PC-3 (cell line): ENCODE results near the gene CNST. TPM values are rescaled to one million over a fixed set of nuclear protein-coding genes. Genes with fewer than 3 reads are reported as not detected.

ENCODE experiments used
- ATAC-seq: fragments of 200-7000 bp; cut with Tn5 transposase; 2 replicates; pipeline ENCODE4 v1.9.1; 2020; ENCODE audit warnings: mild to moderate bottlenecking, moderate library complexity
- BruUV-seq: library from RNA; stranded (reverse); fragments of 400-500 nt; replicated peaks from 2 replicates; lab custom pipeline; 2021; lab: Mats Ljungman, UMichigan
- CTCF ChIA-PET: fragments of 300-600 bp; sonication (Branson Sonifier 250); formaldehyde crosslinking; loops from one replicate; lab custom pipeline; 2022; ENCODE audit warnings: antibody characterized with exemption; lab: Charles Lee
- POLR2A ChIA-PET: fragments of 300-600 bp; sonication (Branson Sonifier 250); formaldehyde crosslinking; loops from one replicate; lab custom pipeline; 2022; ENCODE audit warnings: antibody characterized with exemption; ENCODE audit not compliant: unreplicated experiment; lab: Charles Lee
- DNase-seq: peaks from one replicate; pipeline ENCODE4 v3.0.0-alpha.2; 2015
- H2AFZ ChIP-seq: fragments of 300-600 bp; sonication (generic); 2 replicates; pipeline ENCODE4 v1.6.0; 2016; ENCODE audit warnings: antibody characterized with exemption, low read length
- H3F3A ChIP-seq: fragments of 300-600 bp; sonication (generic); one replicate; pipeline ENCODE4 v1.6.0; 2017; ENCODE audit warnings: antibody characterized with exemption, low read length, control low read depth, mild to moderate bottlenecking; ENCODE audit not compliant: unreplicated experiment
- H3K27ac ChIP-seq: fragments of 300-600 bp; sonication (generic); 2 replicates; pipeline ENCODE4 v1.5.1; 2016; ENCODE audit warnings: mild to moderate bottlenecking, low read length
- H3K27me3 ChIP-seq: fragments of 300-600 bp; sonication (generic); 2 replicates; pipeline ENCODE4 v1.6.1; 2016; ENCODE audit warnings: low read length, mixed read lengths
- H3K36me3 ChIP-seq: fragments of 300-600 bp; sonication (generic); 2 replicates; pipeline ENCODE4 v1.6.1; 2016; ENCODE audit warnings: low read depth, mixed run types, low read length, mixed read lengths
- H3K4me1 ChIP-seq: fragments of 300-600 bp; sonication (generic); 2 replicates; pipeline ENCODE4 v1.5.1; 2016; ENCODE audit warnings: low read length; ENCODE audit not compliant: insufficient read depth
- H3K4me2 ChIP-seq: fragments of 300-600 bp; sonication (generic); 2 replicates; pipeline ENCODE4 v1.6.0; 2016; ENCODE audit warnings: low read length
- H3K4me3 ChIP-seq: fragments of 300-600 bp; sonication (generic); 2 replicates; pipeline ENCODE4 v1.5.1; 2016; ENCODE audit warnings: mild to moderate bottlenecking, low read length, mixed read lengths
- H3K79me2 ChIP-seq: fragments of 300-600 bp; sonication (generic); 2 replicates; pipeline ENCODE4 v1.6.1; 2017; ENCODE audit warnings: low read length, mixed read lengths
- H3K9ac ChIP-seq: fragments of 300-600 bp; sonication (generic); 2 replicates; pipeline ENCODE4 v1.6.0; 2016; ENCODE audit warnings: mild to moderate bottlenecking, low read length
- H3K9me2 ChIP-seq: fragments of 300-600 bp; sonication (generic); replicated peaks from 2 replicates; pipeline ENCODE4 v1.6.1; 2016; ENCODE audit warnings: mixed run types, low read length, mixed read lengths
- H3K9me3 ChIP-seq: fragments of 300-600 bp; sonication (generic); 2 replicates; pipeline ENCODE4 v1.6.1; 2016; ENCODE audit warnings: low read length, mixed read lengths
- H4K20me1 ChIP-seq: fragments of 300-600 bp; sonication (generic); 2 replicates; pipeline ENCODE4 v1.6.1; 2016; ENCODE audit warnings: low read length, mixed read lengths
- EZH2 ChIP-seq: fragments of 300-600 bp; sonication (generic); IDR thresholded peaks from one replicate; pipeline ENCODE4 v1.6.1; 2017; ENCODE audit warnings: antibody characterized with exemption, mild to moderate bottlenecking, low read length; ENCODE audit not compliant: unreplicated experiment
- EZH2phosphoT487 ChIP-seq: fragments of 300-600 bp; sonication (generic); IDR thresholded peaks from 2 replicates; pipeline ENCODE4 v1.6.1; 2018; ENCODE audit warnings: mild to moderate bottlenecking, antibody characterized with exemption, low read length, borderline replicate concordance
- intact Hi-C: fragments of 100-400 bp; cut with micrococcal nuclease; formaldehyde crosslinking; loops from 2 replicates; pipeline ENCODE4 v1.9.0; 2023
- total RNA-seq: library from RNA; depleted of rRNA; stranded (reverse); fragments of >200 nt; gene quantifications from 2 replicates; pipeline ENCODE4 v1.2.3, GENCODE V29; 2014
- TF ChIP-seq, protein P1 (sequence below): fragments of 300-600 bp; sonication (generic); conservative IDR thresholded peaks from 2 replicates; pipeline ENCODE4 v1.5.1; 2017; ENCODE audit warnings: antibody characterized with exemption, low read depth, mild to moderate bottlenecking, low read length

The CNST gene
- total RNA-seq, 1 experiment from 2014 or later: 13.5 TPM

DNA sequence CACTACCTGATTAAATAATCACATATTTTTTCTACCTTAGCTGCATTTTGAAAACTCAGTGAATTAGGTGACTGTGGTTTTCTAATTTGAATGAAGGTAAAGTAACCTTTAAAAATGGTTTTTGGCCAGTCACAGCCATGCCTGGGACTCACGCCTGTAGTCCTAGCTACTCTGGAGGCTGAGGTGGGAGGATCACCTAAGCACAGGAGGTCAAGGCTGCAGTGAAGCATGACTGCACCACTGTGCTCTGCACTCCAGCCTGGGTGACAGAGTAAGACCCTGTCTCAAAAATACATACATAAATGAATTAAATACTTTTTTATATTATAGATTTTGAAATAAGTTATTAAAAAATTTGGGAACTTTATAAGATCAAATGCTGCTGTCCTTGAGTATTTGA lies 5.7 kb downstream of the CNST start:
- H3K27ac ChIP-seq: no peak overlapping the region
- H3K9me3 ChIP-seq: no peaks in the 10 kb centered on the region
- no peak overlapping the region for H3K4me2 ChIP-seq
- ChIA-PET CTCF (no interaction called here), POLR2A (no interaction called here)
- H3K79me2 ChIP-seq: peaks cover 79% of the 10 kb centered on the region
- BruUV-seq: no TSS peak
- peaks cover 25% of the 10 kb centered on the region for H3K4me1 ChIP-seq
- DNase-seq: no peak
- intact Hi-C loops: no loop called here
- H2AFZ ChIP-seq: no peak overlapping the region
- ATAC-seq: no peak
- no peaks in the 10 kb centered on the region for H3K27me3 ChIP-seq
- H4K20me1 ChIP-seq: no peaks in the 10 kb centered on the region
- TF ChIP-seq EZH2 (no peak), EZH2phosphoT487 (no peak)
- TF ChIP-seq, protein P1, sequence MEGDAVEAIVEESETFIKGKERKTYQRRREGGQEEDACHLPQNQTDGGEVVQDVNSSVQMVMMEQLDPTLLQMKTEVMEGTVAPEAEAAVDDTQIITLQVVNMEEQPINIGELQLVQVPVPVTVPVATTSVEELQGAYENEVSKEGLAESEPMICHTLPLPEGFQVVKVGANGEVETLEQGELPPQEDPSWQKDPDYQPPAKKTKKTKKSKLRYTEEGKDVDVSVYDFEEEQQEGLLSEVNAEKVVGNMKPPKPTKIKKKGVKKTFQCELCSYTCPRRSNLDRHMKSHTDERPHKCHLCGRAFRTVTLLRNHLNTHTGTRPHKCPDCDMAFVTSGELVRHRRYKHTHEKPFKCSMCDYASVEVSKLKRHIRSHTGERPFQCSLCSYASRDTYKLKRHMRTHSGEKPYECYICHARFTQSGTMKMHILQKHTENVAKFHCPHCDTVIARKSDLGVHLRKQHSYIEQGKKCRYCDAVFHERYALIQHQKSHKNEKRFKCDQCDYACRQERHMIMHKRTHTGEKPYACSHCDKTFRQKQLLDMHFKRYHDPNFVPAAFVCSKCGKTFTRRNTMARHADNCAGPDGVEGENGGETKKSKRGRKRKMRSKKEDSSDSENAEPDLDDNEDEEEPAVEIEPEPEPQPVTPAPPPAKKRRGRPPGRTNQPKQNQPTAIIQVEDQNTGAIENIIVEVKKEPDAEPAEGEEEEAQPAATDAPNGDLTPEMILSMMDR: no peak
- H3F3A ChIP-seq: no peaks in the 10 kb centered on the region
- H3K36me3 ChIP-seq: no peaks in the 10 kb centered on the region
- no peaks in the 10 kb centered on the region for H3K9me2 ChIP-seq
- H3K4me3 ChIP-seq: no peak overlapping the region
- no peak overlapping the region for H3K9ac ChIP-seq

DNA sequence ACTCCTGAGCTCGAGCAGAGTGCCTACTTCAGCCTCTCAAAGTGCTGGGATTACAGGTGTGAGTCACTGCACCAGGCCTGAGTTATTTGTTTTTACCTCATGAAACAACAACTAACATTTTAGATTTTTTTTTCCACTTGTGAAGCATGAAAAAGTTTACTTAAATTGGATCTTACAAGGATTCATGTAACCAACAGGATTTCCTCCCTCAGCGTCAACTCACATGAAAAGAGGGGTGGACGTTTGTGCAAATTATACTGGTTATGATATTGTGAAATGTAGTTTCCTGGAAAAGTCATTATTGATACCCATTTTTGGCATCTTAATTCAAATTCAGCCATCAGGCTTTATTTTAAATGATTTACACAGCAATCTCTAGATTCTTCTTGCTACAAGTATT lies 6.5 kb downstream of the CNST start:
- Histone ChIP-seq H3K4me2 (no peak overlapping the region), H3K4me3 (no peak overlapping the region), H3K9me3 (no peaks in the 10 kb centered on the region), H4K20me1 (no peaks in the 10 kb centered on the region), H3K4me1 (peaks cover 21% of the 10 kb centered on the region), H3K9me2 (no peaks in the 10 kb centered on the region), H3K27ac (no peak overlapping the region), H3K9ac (no peak overlapping the region), H2AFZ (no peak overlapping the region), H3F3A (no peaks in the 10 kb centered on the region), H3K36me3 (no peaks in the 10 kb centered on the region), H3K27me3 (no peaks in the 10 kb centered on the region), H3K79me2 (peaks cover 74% of the 10 kb centered on the region)
- TF ChIP-seq, protein P1: no peak
- TF ChIP-seq EZH2phosphoT487 (no peak), EZH2 (no peak)
- DNase-seq: no peak
- ATAC-seq: no peak
- BruUV-seq: no TSS peak
- intact Hi-C loops: no loop called here
- POLR2A ChIA-PET: no interaction called here
- CTCF ChIA-PET: no interaction called here

DNA sequence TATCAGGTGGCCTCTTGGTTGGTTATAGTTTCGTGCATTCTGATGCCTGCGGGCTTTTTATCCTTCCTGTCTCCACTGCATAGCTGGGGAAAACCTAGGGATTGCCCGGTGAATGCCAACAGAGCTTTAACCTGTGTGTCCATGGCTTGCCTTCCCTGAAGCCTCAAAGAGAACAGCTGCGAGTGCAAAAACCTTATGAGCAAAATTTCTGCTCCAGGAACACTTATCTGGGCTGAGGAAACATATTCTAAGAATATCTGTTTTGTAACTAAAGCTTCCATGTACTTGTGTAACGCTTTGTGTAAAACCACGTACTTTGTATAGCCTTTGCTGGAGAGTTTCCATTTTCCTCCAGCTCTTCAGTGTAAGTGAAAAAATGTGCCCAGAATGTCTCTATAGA lies 7.2 kb downstream of the CNST start:
- no peak overlapping the region for H3K9ac ChIP-seq
- peaks cover 14% of the 10 kb centered on the region for H3K4me1 ChIP-seq
- no peaks in the 10 kb centered on the region for H3K27me3 ChIP-seq
- no TSS peak for BruUV-seq
- no peak overlapping the region for H3K27ac ChIP-seq
- H3K4me3 ChIP-seq: no peak overlapping the region
- ChIA-PET POLR2A (no interaction called here), CTCF (no interaction called here)
- ATAC-seq: no peak
- DNase-seq: no peak
- H3K9me3 ChIP-seq: no peaks in the 10 kb centered on the region
- no peaks in the 10 kb centered on the region for H3F3A ChIP-seq
- no peaks in the 10 kb centered on the region for H4K20me1 ChIP-seq
- H3K4me2 ChIP-seq: no peak overlapping the region
- no peaks in the 10 kb centered on the region for H3K36me3 ChIP-seq
- TF ChIP-seq, protein P1: no peak
- no peak for TF ChIP-seq EZH2
- no peak for TF ChIP-seq EZH2phosphoT487
- H2AFZ ChIP-seq: no peak overlapping the region
- H3K79me2 ChIP-seq: peaks cover 67% of the 10 kb centered on the region
- no peaks in the 10 kb centered on the region for H3K9me2 ChIP-seq
- intact Hi-C loops: no loop called here
